OCI-LY1 (cell line): Measurements from ENCODE around the gene ATP8A1.
A peak's percentile ranks its signal among the peaks of the same experiment; 100 is the strongest.
"Not testable (repeated sequence)": the region's sequence is repeated elsewhere in the genome, so short reads cannot be mapped to it uniquely, and the experiment has no call there.

Experiments
- H2AFZ ChIP-seq: fragments of 200-600 bp; sonication (generic), shearing (Covaris generic); 2 replicates; pipeline ENCODE4 v1.6.0; 2014; ENCODE audit warnings: antibody characterized with exemption, mild to moderate bottlenecking, low read length
- H3F3A ChIP-seq: fragments of 200-600 bp; sonication (generic), shearing (Covaris generic); 2 replicates; pipeline ENCODE4 v1.6.0; 2014; ENCODE audit warnings: mild to moderate bottlenecking, antibody characterized with exemption, low read length, moderate library complexity; ENCODE audit not compliant: insufficient read depth
- H3K27ac ChIP-seq: fragments of 200-600 bp; sonication (generic); 2 replicates; pipeline ENCODE4 v1.5.1; 2014; ENCODE audit warnings: low read length, mixed run types, mild to moderate bottlenecking, low read depth; ENCODE audit not compliant: poor library complexity, severe bottlenecking
- H3K27me3 ChIP-seq: fragments of 200-600 bp; sonication (generic); 2 replicates; pipeline ENCODE4 v1.6.0; 2014; ENCODE audit warnings: antibody characterized with exemption, mild to moderate bottlenecking, low read length, moderate library complexity; ENCODE audit not compliant: insufficient read depth
- H3K36me3 ChIP-seq: fragments of 200-600 bp; sonication (generic); 2 replicates; pipeline ENCODE4 v1.6.1; 2014; ENCODE audit warnings: mild to moderate bottlenecking, antibody characterized with exemption, low read length, moderate library complexity, mixed read lengths; ENCODE audit not compliant: insufficient read depth
- H3K4me1 ChIP-seq: fragments of 200-600 bp; sonication (generic); 2 replicates; pipeline ENCODE4 v1.5.1; 2014; ENCODE audit warnings: mild to moderate bottlenecking, low read length, moderate library complexity; ENCODE audit not compliant: insufficient read depth, severe bottlenecking
- H3K4me2 ChIP-seq: fragments of 200-600 bp; sonication (generic), shearing (Covaris generic); 2 replicates; pipeline ENCODE4 v1.6.1; 2014; ENCODE audit warnings: low read length
- H3K4me3 ChIP-seq: fragments of 200-600 bp; sonication (generic); 2 replicates; pipeline ENCODE4 v1.5.1; 2014; ENCODE audit warnings: low read length, low read depth, mild to moderate bottlenecking, mixed read lengths; ENCODE audit not compliant: poor library complexity, severe bottlenecking
- H3K79me2 ChIP-seq: fragments of 200-600 bp; shearing (Covaris generic); 2 replicates; pipeline ENCODE4 v1.6.1; 2016; ENCODE audit warnings: mixed run types, low read length, mixed read lengths; ENCODE audit not compliant: insufficient read depth
- H3K9ac ChIP-seq: fragments of 200-600 bp; sonication (generic), shearing (Covaris generic); 2 replicates; pipeline ENCODE4 v1.6.1; 2014; ENCODE audit warnings: mild to moderate bottlenecking, low read length, mixed read lengths
- H3K9me2 ChIP-seq: fragments of 200-600 bp; sonication (generic), shearing (Covaris generic); 2 replicates; pipeline ENCODE4 v1.6.1; 2014; ENCODE audit warnings: low read depth, mild to moderate bottlenecking, low read length, mixed read lengths
- H3K9me3 ChIP-seq: fragments of 200-600 bp; shearing (Covaris generic); 2 replicates; pipeline ENCODE4 v1.6.1; 2014; ENCODE audit warnings: low read length, mixed read lengths
- H4K20me1 ChIP-seq: fragments of 200-600 bp; sonication (generic), shearing (Covaris generic); 2 replicates; pipeline ENCODE4 v1.6.0; 2016; ENCODE audit warnings: mild to moderate bottlenecking, low read length; ENCODE audit not compliant: insufficient read depth
- EZH2 ChIP-seq: fragments of 200-600 bp; sonication (generic), shearing (Covaris generic); IDR thresholded peaks from 2 replicates; pipeline ENCODE4 v1.8.0; 2017; ENCODE audit warnings: borderline replicate concordance, mixed run types, mild to moderate bottlenecking, antibody characterized with exemption, low read length, moderate library complexity, mixed read lengths
- TF ChIP-seq, protein P1 (sequence below): fragments of 200-600 bp; sonication (generic), shearing (Covaris generic); IDR thresholded peaks from 2 replicates; pipeline ENCODE4 v1.5.1; 2017; ENCODE audit warnings: mild to moderate bottlenecking, antibody characterized with exemption, low read length, moderate library complexity, mixed read lengths

The ATP8A1 gene

DNA sequence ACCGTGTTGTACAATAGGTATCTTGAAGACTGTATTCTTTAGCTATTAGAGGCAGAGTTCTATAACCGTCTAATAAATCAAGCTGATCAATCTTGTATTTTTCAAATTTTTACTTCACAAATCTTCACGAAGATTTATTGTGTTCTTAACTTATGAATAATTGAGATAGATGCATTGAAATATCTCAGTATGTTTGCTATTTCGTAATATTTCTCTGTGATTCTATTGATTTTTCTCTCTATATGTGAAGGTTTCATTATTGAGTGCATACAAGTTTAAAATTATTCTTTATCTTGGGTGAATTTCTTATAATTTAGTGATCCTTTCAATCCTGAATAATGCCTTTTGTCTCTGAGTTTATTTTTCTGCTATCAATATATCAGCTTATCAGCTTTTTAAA lies 279.4 kb downstream of the ATP8A1 start:
- Histone ChIP-seq H3K9me2 (no peaks in the 10 kb centered on the region), H3K27me3 (no peaks in the 10 kb centered on the region), H3F3A (no peaks in the 10 kb centered on the region), H2AFZ (no peak overlapping the region), H3K27ac (no peak overlapping the region), H3K79me2 (no peaks in the 10 kb centered on the region), H3K9ac (no peak overlapping the region), H4K20me1 (no peaks in the 10 kb centered on the region), H3K4me3 (no peak overlapping the region), H3K36me3 (no peaks in the 10 kb centered on the region; the same call in 1 of the 2 replicates), H3K4me1 (no peaks in the 10 kb centered on the region), H3K9me3 (no peaks in the 10 kb centered on the region), H3K4me2 (no peak overlapping the region)
- TF ChIP-seq, protein P1, sequence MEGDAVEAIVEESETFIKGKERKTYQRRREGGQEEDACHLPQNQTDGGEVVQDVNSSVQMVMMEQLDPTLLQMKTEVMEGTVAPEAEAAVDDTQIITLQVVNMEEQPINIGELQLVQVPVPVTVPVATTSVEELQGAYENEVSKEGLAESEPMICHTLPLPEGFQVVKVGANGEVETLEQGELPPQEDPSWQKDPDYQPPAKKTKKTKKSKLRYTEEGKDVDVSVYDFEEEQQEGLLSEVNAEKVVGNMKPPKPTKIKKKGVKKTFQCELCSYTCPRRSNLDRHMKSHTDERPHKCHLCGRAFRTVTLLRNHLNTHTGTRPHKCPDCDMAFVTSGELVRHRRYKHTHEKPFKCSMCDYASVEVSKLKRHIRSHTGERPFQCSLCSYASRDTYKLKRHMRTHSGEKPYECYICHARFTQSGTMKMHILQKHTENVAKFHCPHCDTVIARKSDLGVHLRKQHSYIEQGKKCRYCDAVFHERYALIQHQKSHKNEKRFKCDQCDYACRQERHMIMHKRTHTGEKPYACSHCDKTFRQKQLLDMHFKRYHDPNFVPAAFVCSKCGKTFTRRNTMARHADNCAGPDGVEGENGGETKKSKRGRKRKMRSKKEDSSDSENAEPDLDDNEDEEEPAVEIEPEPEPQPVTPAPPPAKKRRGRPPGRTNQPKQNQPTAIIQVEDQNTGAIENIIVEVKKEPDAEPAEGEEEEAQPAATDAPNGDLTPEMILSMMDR: no peak
- no peak for TF ChIP-seq EZH2

DNA sequence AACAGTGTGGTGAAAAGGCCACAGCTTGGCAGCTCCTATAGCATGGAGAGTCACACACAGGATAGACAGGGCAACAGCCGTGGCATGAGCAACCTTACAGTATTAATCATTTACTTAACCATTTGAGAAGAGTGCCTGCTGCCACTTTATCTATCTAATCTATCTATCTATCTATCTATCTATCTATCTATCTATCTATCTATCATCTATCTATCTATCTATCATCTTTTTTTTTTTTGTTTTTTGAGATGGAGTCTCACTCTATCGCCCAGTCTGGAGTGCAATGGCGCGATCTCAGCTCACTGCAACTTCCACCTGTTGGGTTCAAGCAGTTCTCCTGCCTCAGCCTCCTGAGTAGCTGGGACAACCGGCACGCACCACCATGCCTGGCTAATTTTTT lies 284.6 kb downstream of the ATP8A1 start:
- not testable (repeated sequence) for H3K4me3 ChIP-seq, H2AFZ ChIP-seq, H4K20me1 ChIP-seq, H3K4me2 ChIP-seq, H3K4me1 ChIP-seq, H3K27ac ChIP-seq, H3K9ac ChIP-seq, H3K27me3 ChIP-seq, H3F3A ChIP-seq, H3K36me3 ChIP-seq, H3K9me3 ChIP-seq, H3K79me2 ChIP-seq, H3K9me2 ChIP-seq

DNA sequence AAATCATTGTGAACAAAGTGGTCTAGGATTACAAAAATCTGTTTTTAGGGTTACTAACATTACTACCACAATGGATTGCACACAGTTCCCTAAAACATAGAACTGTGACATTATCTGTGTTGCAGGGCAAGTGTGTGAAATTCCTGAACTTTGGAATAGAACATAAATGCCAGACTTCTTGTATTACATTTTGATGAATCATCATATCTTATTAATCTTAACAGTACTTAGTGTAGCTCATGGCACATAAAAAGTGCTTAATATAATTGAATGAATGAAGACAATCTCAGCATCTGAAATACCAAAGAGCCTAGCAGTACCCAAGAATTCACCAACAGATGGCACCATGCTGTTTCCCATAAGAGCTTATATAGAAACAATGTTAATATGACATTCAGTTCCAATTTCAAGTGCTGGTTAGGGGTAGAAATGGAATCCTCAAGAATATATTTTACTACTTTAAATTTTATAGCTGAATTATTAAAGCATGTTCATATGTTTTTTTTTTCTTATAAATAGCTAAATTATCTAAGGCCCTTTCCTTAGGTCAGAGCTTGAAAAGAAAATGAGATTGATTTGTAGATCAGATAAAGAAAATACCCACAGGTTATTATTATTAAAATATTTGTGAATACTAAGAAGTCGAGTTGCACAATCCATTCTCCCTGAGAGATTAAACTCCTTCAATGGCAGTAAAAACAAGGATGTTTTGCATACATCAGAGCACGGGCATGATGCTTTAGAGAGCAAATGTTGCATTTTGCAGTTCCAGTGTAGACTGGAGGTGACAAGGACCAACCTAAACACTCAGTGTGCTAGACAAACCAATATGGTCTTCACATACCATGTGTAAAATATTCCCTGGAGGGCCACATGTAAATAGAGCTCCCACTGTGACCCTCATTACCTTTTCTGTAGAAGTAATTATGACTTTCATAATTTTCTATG lies 285.3 kb downstream of the ATP8A1 start:
- Histone ChIP-seq H3K27me3 (no peaks in the 10 kb centered on the region), H3K4me1 (no peaks in the 10 kb centered on the region), H3K4me3 (no peak overlapping the region), H3K4me2 (no peak overlapping the region), H3K79me2 (no peaks in the 10 kb centered on the region), H3F3A (no peaks in the 10 kb centered on the region), H4K20me1 (no peaks in the 10 kb centered on the region), H3K9me2 (no peaks in the 10 kb centered on the region), H3K27ac (no peak overlapping the region), H3K9ac (no peak overlapping the region), H3K9me3 (no peaks in the 10 kb centered on the region), H3K36me3 (no peaks in the 10 kb centered on the region; the same call in 1 of the 2 replicates), H2AFZ (no peak overlapping the region)
- no peak for TF ChIP-seq EZH2
- TF ChIP-seq, protein P1: peak; percentile 62

DNA sequence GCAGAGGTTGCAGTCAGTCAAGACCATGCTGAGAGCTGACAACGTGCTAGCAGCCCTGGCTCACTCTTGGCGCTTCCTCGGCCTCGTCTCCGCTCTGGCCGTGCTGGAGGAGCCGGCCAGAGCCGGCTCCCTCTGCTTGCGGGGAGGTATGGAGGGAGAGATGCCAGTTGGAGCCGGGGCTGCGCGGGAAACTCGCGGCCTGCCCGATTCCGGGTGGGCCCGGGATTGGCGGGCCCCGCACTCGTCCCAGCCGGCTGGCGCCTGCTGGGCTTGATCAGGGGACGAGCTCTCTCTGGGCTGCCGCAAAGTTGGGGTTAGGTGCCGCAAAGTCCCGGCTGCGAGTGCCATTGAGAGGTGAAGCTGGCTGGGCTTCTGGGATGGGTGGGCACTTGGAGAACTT lies 287.4 kb downstream of the ATP8A1 start:
- Histone ChIP-seq H3K9ac (no peak overlapping the region), H3K27me3 (no peaks in the 10 kb centered on the region), H3K36me3 (no peaks in the 10 kb centered on the region; the same call in 1 of the 2 replicates), H3K4me1 (no peaks in the 10 kb centered on the region), H3K27ac (no peak overlapping the region), H3K4me3 (no peak overlapping the region), H2AFZ (no peak overlapping the region), H3F3A (no peaks in the 10 kb centered on the region), H4K20me1 (no peaks in the 10 kb centered on the region), H3K79me2 (no peaks in the 10 kb centered on the region), H3K9me3 (no peaks in the 10 kb centered on the region), H3K4me2 (no peak overlapping the region), H3K9me2 (no peaks in the 10 kb centered on the region)
- TF ChIP-seq EZH2: no peak
- TF ChIP-seq, protein P1: no peak
